CD4-positive, alpha-beta T cell treated with Interleukin-15 for 1 hour (primary cell): ENCODE data around the gene CDC42BPG.
"Not testable (repeated sequence)": the region's sequence is repeated elsewhere in the genome, so short reads cannot be mapped to it uniquely, and the experiment has no call there.

Experiments used
- DNase-seq: peaks from one replicate; pipeline ENCODE4 v3.0.0-alpha.2; 2020

Gene CDC42BPG

GRCh38 chr11:64832467-64833197 lies 11.8 kb downstream of the CDC42BPG start:
- DNase-seq: no peak

- no peak for DNase-seq
Measured at GRCh38 chr11:64831411-64831891, 13.0 kb downstream of the CDC42BPG start.

GRCh38 chr11:64829536-64830251 lies 14.8 kb downstream of the CDC42BPG start:
- no peak for DNase-seq

- DNase-seq: no peak
Measured at GRCh38 chr11:64827451-64827839, 17.0 kb downstream of the CDC42BPG start.

- DNase-seq: no peak
Measured at GRCh38 chr11:64826578-64827450, 17.6 kb downstream of the CDC42BPG start.

- DNase-seq: no peak
Measured at GRCh38 chr11:64826062-64826461, 18.4 kb downstream of the CDC42BPG start.

- no peak for DNase-seq
Measured at GRCh38 chr11:64823568-64824119, 20.8 kb downstream of the CDC42BPG start.

GRCh38 chr11:64817476-64817875 lies 27.0 kb downstream of the CDC42BPG start:
- no peak for DNase-seq

- DNase-seq: not testable (repeated sequence)
Measured at GRCh38 chr11:64815433-64815832, 29.0 kb downstream of the CDC42BPG start.

- DNase-seq: no peak
Measured at GRCh38 chr11:64814712-64815187, 29.7 kb downstream of the CDC42BPG start.

- no peak for DNase-seq
Measured at GRCh38 chr11:64813826-64814225, 30.6 kb downstream of the CDC42BPG start.

- no peak for DNase-seq
Measured at GRCh38 chr11:64810891-64811272, 33.6 kb downstream of the CDC42BPG start.

- DNase-seq: peak; percentile 81
Measured at GRCh38 chr11:64810271-64810890, 34.1 kb downstream of the CDC42BPG start, which contains the start of gene MEN1. TSS of gene MEN1 (minus strand) at chr11:64810551. CDS start at chr11:64810109, 442 bp downstream.

GRCh38 chr11:64809781-64810241 lies 34.6 kb downstream of the CDC42BPG start:
- DNase-seq: no peak

- no peak for DNase-seq
Measured at GRCh38 chr11:64805481-64805880, 39.0 kb downstream of the CDC42BPG start.

GRCh38 chr11:64804346-64805210 lies 39.9 kb downstream of the CDC42BPG start:
- no peak for DNase-seq

- DNase-seq: no peak
Measured at GRCh38 chr11:64803846-64804345, 40.6 kb downstream of the CDC42BPG start.

- peak; percentile 88 for DNase-seq
Measured at GRCh38 chr11:64803158-64803845, 41.2 kb downstream of the CDC42BPG start, which contains the start of gene MAP4K2. TSS of gene MAP4K2 (minus strand) at chr11:64803214. CDS start at chr11:64803149, 65 bp downstream.

- DNase-seq: peak; percentile 47
Measured at GRCh38 chr11:64802370-64803157, 41.9 kb downstream of the CDC42BPG start.
